ENCODE measurements around the gene TBX20. TPM values are rescaled to one million over a fixed set of nuclear protein-coding genes. Genes with fewer than 3 reads are reported as not detected.
"Not testable (repeated sequence)": the region's sequence is repeated elsewhere in the genome, so short reads cannot be mapped to it uniquely, and the experiment has no call there.

The TBX20 gene
- total RNA-seq, 1 donor from 2014 or later, result 30.6 TPM

DNA sequence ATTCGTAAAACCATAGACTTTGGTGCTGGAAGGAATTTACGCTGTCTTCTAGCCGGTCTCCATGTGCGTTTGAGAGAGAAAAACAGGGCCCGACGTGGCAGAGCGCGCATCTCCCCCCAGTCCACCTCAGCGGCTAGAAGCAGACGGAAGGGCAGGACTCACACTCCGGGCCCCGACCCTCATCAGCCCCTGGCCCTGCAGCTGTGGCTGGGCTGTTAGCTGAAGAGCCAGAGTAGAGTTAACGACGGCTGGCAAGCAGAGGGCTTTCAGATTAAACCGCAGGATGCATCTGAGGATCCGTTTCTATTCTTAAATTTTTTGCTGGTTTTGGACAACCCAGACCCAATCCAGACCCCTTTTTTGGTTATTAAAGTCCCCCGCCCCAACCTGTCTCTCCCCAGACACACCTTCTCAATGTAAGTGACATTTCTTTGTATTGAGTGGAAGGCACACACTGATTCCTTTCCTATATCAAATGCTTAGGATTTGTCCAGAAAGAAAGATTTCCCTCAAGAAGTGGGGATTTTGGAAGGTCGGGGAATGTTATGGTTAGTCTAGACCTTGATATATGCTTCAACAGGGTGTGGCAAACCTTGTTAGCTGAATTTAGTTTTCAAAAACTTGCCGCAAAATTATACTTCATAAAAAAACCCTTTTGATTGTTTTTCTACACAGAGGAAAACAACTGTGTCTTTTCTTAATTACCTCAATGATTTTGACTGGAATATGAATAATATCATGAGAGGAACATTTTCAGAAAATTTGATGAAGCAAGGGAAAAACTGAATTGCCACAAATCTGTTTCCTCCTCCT is 1.7 kb upstream of the TBX20 start:
- DNase-seq (ENCODE audit: low spot score), result no peak

DNA sequence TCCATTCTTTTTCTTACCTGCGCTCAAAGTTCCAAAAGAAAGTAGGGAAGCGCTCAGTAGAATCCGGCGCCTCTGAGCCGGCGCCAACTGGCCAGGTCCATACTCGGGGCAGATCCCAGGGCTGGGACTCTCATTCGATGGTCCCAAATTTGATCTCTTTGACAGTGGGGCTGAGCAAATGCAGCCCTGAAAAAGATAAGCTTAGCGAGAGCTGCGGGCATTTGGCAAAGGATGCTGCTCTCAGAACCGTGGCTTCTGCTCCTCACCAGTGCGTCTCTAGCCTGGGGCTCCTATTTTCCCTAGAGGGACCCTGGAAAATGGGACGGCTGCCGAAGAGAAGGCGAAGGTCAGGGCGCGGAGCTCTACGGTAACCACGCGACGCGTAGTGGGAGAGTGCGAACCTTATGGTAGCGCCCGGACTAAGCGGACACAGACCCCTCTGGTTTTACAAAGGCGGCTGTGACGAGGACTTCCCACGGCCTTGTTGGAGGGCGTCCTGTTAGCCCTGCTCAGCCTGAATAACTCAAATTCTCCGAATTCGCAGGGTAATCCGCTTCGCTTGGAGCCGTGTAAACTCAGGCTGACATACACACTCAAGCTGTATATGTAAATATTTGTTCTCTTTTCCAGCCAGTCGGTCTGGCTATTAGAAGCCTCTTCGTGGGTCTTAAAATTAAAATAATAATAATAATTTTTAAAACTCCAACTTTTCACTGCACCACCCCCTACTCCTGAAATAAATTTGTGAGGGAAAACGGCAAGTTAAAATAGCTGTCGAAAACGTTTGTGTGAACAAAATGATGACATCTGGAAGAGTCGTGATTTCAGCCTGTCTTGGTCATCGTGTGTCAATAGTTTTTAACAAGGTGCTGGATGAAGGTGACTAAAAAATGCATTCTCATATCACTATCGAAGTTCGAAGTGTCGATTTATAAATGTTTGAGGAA is 869 bp upstream of the TBX20 start:
- DNase-seq (ENCODE audit: low spot score), result no peak

DNA sequence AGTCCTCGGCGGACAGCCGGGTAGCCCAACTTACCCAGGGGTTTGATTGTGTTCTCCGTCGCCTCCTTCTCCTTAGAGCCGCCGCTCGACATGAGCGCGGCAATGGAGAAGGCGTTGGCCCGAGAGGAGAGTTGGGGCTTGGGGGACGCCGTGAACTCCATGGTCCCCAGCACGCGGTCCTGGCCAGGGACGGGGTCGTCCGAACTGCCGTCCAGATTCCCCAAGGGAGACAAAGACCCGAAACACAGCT is 515 bp downstream of the TBX20 start:
- no peak for DNase-seq (ENCODE audit: low spot score)

DNA sequence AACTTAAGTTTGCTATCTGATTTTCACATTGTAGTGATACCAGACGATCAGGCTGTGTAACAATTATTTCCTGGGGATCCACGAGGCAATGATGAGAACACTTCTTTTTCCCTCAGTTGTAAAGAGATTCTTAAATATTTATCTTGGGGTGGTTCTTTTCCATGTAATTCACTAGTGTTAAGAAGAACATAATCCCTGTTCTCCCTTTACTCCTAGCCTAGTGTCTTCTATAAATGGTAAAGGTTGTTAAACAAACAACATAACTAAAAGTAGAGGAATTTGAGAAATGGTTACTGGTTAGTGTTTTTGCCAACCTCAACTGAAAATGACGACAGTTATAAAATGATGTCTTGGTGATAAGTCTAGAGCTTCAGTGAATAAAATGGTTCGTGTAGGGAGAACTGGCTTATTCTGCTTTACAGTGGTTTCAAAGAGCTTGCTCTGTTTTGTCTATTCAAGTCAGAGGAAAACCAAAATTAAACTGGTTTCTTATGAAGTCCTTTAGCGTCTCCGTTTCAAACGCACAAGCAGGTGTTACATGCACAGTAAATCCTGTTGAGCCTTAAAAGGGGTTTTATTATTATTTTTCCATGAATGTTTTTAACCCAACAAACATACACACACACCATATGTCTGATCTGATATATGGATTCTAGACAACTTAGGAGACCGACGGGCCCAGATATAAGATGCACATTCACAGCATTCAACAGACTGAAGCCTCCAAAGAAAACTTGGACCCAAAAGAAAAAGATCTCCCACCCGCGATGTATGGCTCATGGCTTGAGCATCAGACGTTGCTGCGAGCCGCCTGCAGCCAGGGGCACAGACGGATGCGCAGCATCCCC is 1.1 kb downstream of the TBX20 start:
- no peak for DNase-seq (ENCODE audit: low spot score)

DNA sequence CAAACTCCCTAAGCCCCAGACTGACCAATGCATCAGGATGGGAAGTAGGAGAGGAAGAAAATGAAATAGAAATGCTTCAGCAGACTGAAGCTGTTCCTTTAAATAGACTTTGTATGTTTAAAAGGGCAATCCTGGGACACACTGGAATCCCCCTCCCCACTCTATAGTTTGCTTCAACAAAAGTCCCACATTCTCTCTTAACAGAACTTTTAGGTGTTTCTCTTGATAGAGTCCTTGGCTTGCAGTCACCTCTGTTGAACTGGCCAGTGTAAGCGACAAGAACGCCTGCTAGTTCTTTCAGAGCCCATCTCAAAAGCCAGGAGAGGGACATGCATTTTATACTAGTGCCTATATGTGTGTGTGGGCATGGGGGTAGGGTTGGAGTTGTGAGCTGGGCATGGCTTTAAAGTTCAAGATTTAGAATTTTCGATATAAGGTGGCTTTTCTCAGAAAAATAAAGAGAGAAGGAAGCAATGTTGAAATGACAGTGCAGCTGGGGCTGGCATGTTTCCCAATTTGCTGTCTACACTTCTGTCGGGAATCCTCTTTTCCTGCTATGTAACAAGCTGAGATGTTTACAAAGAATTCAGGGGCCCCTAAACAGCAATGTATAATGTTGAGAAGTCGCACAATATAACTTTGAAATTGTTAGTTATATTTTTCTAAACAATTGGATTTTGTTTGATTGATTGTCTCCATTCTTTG is 2.1 kb downstream of the TBX20 start:
- DNase-seq (ENCODE audit: low spot score), result no peak

DNA sequence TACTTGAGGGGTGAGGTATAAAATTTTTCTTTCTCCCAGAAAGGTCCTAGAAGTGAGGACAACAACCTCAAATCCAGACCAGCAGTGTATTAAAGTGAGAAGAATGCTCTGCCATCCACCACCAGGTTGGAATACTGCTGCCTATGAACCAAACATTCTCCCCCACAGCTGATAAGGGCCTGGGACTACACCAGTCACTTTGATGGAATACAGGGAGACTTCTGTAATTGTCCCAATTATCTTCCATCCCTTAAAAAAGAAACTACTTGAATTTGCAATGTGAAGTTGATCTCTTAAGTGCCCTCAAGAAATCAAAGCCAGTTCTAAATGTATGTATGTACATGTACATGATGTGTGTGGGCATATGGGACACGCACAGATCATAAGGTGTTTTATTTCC is 3.0 kb downstream of the TBX20 start:
- no peak for DNase-seq (ENCODE audit: low spot score)

DNA sequence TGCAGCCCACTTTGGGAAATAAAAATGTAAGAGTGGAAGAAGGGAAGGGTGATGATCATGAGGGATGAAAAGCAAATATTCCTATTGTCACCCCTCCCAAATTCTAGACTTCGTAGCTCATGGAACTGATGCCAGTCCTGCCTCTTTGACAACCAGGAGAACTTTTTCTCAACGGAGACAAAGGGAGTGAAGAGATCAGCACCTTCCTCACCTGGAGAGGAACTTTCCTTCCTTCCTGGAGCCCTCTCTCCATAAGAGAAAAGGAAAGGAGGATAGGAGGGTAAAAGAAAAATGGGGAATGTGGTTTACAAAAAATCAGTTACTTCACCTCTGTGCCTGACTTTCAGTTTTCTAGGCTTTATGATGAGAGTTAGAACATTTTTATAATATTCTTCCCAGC is 3.4 kb downstream of the TBX20 start:
- no peak for DNase-seq (ENCODE audit: low spot score)

DNA sequence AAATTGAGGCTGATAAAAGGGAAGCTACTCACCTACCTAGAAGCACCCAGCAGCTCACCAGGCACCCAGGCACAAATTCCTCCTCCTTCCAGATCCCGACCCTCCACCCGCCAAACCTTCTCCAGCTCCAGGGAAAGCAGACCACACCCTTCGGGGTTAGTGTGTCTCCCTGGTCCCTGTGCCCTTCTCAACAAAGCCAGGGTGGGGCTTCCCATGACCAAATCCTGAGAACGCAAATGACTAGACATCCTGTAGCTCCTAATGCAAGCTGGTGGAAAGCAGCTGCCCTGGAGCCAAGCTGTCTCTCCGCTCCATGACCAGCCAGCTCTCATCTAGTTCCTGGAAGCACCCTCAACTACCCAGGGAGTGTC is 4.4 kb downstream of the TBX20 start:
- no peak for DNase-seq (ENCODE audit: low spot score)

DNA sequence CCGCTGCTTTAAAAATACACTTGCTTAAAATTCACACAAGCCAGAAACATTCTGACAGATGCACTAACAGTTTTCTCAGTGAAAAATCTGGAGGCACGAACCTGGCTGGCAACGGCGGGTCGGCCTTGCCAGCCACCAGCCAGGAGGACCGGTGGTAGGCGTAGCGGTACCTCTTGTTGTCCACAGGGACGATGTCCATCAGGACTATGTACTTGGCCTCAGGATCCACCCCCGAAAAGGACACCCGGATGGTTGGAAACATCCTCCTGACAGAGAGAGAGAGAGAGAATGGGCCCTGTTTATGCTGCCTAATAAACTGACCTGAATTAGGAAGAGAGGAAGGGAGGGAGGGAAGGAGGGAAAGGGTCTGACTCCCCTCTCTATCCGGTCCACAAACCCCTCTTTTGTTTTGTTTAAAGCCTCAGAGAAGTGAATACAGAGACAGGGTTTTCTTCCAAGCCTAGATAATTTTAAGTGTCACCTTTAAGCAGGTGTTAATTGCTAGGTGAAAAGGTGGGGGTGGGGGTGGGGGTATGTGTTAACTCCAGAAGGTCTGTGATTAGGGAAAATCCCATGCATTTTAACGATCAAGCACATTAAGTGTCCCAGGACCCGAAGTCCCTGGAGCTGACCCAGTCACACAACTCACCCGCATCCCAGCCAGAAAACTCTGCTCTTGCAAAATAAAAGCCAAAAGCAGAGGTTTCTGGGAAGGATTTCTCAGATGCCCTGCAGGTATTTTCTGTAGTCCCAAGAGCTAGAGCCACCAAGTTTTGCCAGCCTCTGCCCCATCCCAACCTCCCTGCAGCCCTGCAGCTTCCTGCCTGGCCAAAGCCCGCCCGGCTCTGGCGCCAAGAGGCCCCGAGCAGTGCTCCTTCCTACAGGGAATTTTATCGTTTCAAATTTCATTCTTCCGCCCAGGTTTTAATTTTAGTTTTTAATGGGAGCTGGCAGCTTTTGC is 5.0 kb downstream of the TBX20 start:
- DNase-seq (ENCODE audit: low spot score), result no peak

DNA sequence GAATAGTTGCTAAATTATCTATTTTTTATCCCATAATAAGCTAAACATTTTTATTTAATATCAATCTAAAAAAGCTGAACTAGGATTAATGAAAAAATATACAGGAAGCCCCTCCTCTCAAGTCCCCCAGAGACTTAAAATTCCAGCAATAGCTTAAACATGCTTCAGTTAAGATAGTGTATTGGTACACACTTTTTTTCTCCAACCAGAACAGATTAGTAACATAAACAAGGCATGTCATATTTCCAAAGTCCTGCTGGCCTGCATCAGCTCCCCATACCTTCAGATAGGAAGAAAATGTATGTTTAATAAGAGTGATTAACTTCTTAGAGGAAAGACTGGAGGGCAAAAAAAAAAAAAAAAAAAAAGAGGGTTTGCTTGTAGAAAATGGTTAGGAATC is 7.1 kb downstream of the TBX20 start:
- no peak for DNase-seq (ENCODE audit: low spot score)

DNA sequence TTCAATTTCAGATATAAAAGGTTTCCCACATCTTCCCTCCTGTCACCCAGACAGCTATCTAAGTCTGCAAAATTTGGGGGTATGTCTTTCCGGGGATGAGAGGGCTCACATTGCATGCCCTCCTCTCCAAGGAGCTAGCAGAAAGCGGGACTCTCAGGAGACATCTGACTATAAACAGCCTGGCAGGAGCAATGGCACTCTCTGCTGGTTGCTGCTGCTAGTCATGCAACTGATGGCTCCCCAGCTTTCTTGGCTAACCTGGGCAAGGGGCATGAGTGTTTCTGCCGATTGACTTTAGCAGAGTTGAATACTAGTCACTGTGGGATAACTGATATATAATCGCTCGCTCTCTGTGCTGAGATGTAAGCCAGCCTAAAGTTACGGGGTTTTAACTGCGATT is 12.0 kb downstream of the TBX20 start:
- no peak for DNase-seq (ENCODE audit: low spot score)

DNA sequence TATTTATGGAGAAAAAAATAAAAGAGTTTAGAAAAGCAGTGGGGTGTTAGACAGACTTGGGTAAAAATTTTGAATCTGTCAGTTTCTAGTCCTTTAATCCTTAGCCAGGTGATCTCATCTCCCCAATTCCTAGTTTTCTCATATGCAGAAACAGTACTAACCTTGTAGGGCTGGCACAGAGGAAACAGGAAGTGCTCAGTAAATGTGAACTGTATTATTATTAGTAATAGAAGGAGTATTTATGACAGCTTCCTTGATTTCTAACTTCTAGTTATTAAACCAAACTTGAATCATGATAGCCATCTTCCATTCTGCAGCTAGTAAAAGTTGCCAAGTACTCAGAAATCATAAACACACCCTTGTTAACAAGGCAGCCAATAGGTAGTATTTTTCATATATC is 12.5 kb downstream of the TBX20 start:
- DNase-seq (ENCODE audit: low spot score), result no peak

DNA sequence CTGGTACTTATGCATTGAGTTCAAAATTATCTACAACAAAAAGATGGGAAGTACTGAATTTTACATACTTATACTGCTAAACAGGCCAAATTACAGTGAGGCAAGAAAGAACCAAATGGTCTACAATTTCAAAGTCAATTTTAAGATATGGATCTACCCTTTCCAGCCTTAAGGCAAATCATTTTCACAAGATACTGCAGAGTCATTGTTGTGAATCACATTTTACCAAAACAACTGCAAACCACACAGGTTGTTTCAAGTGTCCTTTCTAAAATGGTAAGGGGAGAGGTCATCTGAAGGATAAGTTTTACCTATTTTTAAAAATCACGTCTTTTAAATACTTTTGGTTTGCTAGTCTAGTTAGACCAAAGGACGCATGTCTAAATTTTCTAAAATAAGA is 12.9 kb downstream of the TBX20 start:
- DNase-seq (ENCODE audit: low spot score), result not testable (repeated sequence)

DNA sequence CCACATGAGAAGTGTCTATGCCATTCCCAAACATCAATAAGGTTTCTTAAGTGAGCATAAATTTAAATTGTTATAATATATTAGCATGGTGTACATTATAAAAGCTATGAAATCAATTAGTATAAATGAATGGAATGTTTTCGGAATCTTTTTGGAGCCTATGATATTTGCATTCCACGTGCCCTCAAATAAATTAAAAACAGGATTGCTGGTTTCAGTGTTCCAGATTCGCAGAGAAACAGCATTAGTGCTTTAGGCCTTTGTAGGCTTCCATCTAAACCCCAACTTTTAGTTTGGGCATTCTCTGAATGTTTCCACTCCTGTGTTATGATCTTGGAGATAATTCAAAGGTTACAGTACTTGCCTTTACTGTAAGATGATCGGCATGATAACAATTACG is 15.4 kb downstream of the TBX20 start:
- not testable (repeated sequence) for DNase-seq (ENCODE audit: low spot score)

DNA sequence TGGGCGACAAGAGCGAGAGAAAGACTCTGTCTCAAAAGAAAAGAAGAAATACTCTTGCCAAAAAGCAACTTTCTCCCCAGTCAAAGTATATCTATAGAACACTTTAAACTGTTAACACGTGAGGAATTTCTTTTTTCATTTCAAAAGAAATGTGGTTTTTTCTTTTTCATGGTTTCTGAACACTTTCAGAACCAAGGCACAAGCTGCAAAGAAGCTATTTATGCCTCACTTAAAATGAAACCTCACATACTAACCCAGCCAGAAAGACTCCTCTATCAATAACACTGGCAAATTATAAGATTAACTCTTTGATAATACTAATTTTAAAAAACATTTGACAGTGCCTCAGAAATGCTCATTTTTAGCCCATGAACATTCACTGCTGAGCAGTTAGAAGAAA is 20.9 kb downstream of the TBX20 start:
- no peak for DNase-seq (ENCODE audit: low spot score)

DNA sequence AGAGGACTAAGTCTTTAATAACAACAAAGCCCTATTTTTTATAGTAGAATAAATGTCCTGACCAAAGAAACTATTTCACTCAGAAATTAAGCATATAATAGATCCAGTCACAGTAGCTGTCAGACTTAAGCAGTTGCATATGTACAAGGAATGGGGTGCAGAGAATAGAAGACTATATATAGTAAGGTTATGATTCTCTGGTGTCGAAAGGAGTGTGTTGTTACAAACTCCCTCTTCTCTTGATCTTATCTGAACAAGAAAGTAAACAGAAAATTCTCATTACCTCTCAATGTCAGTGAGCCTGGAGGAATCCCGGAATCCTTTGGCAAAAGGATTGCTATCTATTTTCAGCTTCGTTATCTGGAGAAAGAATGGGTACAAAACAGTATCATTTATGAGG is 22.7 kb downstream of the TBX20 start:
- DNase-seq (ENCODE audit: low spot score), result not testable (repeated sequence)

DNA sequence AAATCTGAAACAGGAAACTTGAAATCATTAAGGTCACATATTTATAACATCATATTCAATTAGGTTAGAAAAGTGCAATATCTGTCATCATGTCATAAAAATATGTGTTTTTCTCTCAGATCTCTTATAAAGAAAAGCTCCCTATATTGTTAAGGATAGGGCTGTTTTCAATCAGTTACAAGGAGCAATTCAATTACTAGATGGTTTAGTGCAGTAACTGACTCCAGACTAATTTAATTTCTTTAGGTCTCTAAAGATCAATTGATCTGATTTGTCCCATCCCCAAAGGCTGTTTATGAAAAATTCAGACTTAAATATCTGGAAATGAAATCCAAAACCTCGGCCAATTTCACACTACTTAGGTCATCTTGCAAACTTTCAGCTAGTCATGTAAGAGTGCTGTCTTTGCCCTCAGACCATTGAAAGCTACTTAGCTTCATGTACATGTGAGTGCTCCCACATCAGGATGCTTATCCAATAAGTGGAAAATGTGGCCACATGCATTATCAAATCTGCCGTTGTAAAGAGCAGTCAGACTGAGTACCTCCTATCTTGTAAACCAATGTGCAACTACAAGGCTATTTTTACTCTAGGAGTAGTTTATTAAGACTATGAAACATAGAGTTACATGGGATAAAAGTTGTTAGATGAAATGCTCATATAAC is 24.7 kb downstream of the TBX20 start:
- not testable (repeated sequence) for DNase-seq (ENCODE audit: low spot score)

DNA sequence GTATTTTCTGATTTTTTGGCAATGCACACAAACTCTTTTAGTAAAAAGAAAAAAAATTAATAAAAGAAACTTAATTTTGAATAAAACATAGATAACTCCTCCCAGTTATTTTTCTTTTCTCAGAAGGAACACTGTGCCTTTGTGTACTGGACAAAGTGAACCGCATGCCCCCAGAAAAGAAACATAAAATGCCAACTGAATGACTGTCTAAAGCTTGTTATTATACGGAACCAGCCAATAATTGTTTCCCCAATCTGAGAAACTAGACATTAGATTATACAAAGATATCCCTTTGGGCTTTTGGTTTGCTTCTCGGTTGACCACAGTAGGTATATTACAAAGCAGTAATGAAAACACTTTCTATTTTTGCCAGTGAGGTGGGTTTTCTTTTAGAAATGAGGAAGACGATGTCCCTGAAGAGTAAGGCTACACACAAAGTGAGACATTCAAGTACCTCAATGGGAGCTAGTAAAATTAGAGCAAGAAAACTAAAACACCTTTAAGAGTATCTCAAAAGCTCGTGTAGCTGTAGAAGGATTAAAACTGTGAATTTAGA is 25.3 kb downstream of the TBX20 start:
- not testable (repeated sequence) for DNase-seq (ENCODE audit: low spot score)

DNA sequence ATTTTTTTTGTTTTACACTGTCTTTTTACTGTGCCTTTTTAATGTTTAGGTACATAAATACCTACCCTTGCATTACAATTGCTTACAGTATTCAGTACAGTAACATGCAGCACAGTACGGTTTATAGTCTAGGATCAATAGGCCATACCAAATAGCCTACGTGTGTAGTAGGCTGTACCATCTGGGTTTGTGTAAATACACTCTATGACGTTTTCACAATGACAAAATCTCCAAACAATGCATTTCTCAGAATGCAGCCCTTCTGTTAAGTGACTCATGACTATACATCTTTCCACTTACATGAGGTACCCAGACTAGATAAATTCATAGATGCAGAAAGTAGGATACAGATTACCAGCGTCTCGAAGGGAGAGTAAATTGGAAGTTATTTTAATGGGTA is 26.5 kb downstream of the TBX20 start:
- DNase-seq (ENCODE audit: low spot score), result not testable (repeated sequence)

DNA sequence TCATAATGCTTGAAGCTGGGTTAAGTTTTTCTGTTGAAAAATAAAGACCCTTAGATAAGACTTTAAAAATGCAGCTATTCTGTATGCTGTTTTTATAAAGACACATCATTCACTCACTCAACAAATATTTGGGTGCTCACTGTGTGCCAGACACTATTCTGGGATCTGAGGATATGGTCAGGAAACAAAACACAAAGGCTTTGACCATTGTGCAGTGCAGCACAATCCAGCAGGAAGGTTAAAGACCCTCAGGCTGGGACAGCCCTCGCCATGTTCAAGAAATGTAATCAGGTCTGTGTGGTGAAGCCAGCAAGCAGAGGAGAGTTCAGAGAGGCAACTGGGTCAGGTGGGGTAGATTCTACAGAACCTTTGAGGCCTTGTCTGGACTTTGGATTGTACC is 31.5 kb downstream of the TBX20 start:
- DNase-seq (ENCODE audit: low spot score), result not testable (repeated sequence)

Data from mucosa of gallbladder (tissue), 1 donor.